Mucosa of gallbladder (tissue), 1 donor: ENCODE measurements around the gene HOMER1. TPM values are rescaled to one million over a fixed set of nuclear protein-coding genes. Genes with fewer than 3 reads are reported as not detected.
"Not testable (repeated sequence)": the region's sequence is repeated elsewhere in the genome, so short reads cannot be mapped to it uniquely, and the experiment has no call there.

ENCODE experiments used
- DNase-seq: peaks from one replicate; pipeline ENCODE4 v3.0.0-alpha.2; 2020; ENCODE audit warnings: low spot score
- total RNA-seq: library from RNA; stranded (reverse); gene quantifications from one replicate; pipeline ENCODE4 v1.2.1, GENCODE V29; 2021
- donor health status: DM: no; HTN: no; CAD: no.

The HOMER1 gene
- total RNA-seq, 1 donor from 2014 or later, result 6.0 TPM

DNA sequence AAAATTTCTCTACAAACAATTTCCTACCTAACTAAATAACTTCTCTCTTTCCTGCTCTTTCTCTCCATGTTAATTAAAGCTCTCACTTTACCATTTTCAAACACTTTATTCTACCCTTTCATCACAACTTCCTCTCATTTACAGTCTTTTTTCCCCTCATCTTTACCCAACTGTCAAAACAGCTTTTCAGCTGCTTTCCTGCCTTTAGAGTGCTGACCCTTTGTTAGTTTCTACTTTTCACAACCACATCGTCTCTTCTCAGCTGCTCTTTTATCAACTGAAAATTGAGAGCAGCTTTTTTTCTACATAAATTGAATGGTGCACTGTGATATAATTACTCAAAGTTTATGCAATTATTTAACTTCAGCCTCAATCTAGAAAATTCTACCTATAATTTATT lies 3.1 kb upstream of the HOMER1 start:
- DNase-seq, result no peak

GRCh38 chr5:79516331-79516730 lies 2.4 kb upstream of the HOMER1 start:
- not testable (repeated sequence) for DNase-seq

GRCh38 chr5:79514391-79515105 lies 614 bp upstream of the HOMER1 start:
- DNase-seq, result peak; percentile 91

DNA sequence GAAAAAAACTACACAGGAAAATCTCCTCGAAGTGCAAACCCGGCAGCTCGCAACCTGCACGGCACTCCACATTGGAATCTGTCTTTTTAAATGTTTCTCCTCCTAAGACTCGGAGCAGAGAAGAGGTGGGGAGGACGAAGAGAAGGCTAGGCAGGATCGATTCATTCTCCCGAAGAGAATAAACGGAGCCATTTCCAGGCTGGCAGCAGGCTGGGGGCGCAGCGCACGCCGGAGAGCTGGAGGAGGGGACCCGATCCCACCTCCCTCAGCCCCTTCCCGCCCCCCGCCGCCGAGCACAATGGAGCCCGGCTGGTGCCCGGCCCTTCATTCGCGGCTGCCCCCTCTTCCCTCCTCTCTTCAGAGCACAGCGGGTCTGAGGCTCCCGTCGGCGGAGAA lies 628 bp downstream of the HOMER1 start:
- no peak for DNase-seq

- no peak for DNase-seq
Measured at GRCh38 chr5:79512471-79513307, 1.2 kb downstream of the HOMER1 start.

GRCh38 chr5:79512049-79512448 lies 1.9 kb downstream of the HOMER1 start:
- no peak for DNase-seq

DNA sequence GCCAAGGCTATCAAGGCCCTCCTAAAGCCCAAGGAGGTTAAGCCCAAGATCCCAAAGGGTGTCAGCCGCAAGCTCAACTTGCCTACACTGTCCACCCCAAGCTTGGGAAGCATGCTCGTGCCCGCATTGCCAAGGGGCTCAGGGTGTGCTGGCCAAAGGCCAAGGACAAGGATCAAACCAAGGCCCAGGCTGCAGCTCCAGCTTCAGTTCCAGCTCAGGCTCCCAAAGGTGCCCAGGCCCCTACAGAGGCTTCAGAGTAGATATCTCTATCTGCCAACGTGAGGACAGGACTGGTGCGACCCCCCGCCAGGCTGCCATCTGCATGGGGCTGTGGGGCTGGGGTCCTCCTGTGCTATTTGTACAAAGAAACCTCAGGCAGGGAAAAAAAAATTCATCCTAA lies 3.3 kb downstream of the HOMER1 start:
- no peak for DNase-seq

DNA sequence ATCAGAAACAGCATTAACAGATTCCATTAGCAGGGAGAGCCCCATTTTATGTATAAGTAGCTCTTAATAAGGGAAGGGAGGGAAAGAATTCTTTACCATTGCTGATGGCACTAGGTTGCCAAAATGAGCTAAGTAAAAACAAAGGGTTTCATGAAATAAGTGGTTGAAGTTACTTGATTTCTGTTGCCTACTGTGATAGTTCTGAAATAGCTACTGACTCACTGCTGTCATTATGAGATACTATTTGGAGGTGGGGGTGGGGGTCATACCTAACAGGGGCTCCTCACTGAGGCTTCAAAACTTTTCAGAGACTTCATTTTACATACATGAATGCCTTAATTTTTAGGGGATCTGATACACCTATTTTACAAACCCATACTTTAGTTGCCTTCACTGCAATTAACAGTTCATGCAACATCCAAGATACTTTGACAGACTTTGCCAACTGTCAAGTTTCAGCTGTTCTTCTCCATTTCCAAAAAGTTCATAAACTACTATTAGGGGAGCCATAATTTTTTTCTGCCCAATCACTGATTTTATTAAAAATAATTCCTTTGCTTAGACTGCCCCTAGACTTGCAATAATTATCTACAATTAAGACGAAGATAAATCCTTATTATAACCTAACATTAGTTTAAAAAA lies 4.6 kb downstream of the HOMER1 start:
- no peak for DNase-seq

DNA sequence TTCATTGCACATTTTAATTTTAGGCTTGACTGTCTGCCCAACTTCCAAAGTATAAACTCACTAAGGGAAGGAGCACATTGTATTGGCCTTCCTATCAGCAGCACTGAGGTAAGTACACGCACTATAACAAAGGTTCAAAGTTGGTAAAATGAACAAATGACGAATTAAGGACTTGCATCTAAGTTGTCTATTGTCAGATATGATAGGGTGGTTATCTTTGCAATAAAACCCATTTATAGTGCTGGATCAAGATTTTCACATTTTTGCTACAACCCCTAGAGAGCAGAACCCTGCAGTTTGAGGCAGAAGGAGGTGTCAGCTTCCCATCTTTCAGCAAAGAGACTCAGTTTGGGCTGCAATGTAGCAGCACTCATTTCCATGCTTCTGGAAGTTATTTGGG lies 5.1 kb downstream of the HOMER1 start:
- no peak for DNase-seq

DNA sequence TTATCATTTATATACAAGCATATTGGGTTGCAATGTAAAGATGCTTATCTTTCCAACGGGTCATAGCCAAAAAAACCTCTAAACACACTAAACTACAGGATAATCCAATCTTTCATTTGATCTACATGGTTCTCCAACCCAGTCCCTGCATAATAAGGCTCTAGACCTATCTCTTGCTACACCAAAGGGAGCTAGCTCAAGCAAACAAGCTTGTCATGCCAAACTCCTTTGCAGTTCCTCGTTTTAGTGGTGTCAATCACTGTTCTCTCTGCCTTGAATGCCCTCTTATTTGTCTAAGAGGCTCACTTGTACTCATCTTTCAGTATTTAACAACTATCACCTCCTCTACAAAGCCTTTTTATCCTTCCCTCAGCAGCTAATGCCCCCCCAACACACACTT lies 5.6 kb downstream of the HOMER1 start:
- DNase-seq, result no peak

GRCh38 chr5:79507251-79508205 lies 6.4 kb downstream of the HOMER1 start:
- DNase-seq, result no peak

DNA sequence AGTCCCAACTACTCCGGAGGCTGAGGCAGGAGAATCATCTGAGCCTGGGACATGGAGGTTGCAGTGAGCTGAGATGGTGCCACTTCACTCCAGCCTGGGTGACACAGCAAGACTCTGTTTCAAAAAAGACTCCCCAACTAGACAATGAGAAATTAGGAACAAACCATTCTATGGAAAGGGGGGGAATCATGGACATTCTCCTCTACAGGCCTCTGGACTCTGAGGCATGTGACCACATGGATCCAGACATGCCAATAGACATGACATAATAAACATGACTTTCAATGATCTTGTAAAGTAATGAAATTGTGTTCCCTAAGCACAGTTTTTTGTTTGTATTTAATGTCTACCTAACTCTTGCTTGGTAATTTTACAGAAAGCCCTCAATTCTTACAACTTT lies 8.8 kb downstream of the HOMER1 start:
- DNase-seq, result no peak

- DNase-seq, result no peak
Measured at GRCh38 chr5:79503794-79504495, 10.0 kb downstream of the HOMER1 start.

- no peak for DNase-seq
Measured at GRCh38 chr5:79499640-79500273, 14.2 kb downstream of the HOMER1 start.

DNA sequence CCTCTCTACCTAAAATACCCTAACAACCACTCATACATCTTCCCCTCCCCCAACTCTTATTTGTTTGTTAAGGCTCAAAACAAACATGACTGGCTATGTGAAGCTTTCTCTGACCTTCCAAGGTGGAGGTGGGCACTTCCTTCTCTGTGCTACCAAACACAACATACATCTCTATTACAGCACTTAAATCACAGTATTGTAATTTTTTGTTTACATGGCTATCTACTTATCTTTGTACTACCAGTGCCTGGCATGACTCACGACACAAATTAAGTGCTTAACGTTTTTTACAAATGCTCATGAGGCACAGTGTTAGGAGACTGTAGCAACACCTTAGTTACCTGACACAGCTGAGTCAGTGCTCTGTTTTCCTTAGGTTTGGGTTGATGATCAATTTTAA lies 18.6 kb downstream of the HOMER1 start:
- no peak for DNase-seq

GRCh38 chr5:79493596-79494345 lies 20.2 kb downstream of the HOMER1 start:
- no peak for DNase-seq

DNA sequence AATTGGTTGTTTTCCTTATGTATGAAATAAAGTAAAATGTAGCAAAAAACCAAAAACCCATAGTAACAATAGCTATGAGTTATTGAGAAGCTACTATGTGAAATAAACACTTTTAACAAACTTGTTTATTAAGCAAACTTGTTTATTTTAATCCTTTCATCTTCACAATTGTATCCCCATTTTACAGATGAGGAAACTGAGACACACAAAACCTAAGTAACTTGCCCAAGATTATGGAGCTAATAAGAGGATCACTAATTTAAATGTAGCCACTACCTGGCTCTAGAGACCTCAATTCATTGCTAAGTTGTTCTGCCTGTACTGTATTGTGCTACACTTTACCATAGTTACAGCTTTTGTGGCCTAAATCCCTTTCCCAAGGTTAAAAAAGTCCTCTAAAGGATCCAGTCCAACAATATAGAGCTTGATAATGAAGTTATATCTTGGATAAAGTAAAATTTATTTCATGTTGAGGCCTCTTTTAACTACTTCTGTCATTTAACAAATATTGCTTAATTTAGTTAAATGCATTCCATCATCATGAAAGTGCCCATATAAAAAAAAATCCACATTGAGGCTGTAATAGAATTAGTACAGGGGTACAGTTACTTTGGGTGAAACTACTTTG lies 22.1 kb downstream of the HOMER1 start:
- no peak for DNase-seq

DNA sequence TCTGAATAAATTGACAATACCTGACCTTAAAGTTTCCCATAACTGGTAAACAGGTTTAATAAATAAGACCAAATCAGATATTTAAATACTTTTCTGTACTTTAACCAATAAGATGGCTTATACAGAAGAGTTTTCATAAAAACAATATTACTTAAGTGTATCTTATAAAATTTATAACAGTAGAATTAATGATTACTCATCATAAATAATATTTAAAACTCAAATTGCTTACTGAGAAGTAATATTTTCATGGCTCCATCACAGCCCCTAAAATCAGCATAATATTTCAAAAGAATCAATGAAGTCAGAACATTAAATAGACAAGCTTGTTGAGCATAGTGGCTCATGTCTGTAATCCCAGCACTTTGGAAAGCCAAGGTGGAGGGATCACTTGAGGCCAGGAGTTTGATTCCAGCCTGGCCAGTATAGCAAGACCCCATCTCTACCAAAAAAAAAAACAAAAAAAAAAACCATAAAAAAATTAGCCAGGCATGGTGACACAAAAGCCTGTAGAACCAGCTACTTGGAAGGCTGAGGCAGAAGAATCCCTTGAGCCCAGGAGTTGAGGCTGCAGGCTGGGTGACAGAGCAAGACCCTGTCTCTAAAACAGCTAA lies 23.5 kb downstream of the HOMER1 start:
- no peak for DNase-seq

- DNase-seq, result no peak
Measured at GRCh38 chr5:79489773-79490172, 24.2 kb downstream of the HOMER1 start.
